ENCODE results near the gene MED26.

Gene MED26

DNA sequence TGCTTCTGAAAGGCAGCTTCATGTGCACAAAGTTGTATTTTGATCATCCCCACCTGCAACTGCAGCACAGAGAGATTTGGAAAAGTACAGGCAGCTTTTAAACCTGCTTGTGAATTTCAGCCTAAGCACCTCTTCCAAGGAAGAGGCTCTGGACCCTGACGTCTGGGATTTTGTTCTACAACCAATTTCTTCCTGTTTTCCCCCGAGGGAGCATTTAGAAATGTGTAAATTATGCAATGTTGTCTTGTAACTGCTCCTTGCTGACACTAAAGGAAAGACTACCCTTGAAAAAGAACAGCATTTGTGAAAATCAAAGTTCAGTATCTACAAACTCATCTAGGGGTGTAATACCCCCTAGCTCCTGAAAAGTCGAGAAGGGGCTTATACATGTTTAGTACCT, 15.4 kb downstream of the MED26 start:
- no peak for DNase-seq (ENCODE audit: low read depth)

GRCh38 chr19:16611121-16611520, 16.9 kb downstream of the MED26 start:
- DNase-seq (ENCODE audit: low read depth) = no peak

- DNase-seq (ENCODE audit: low read depth) = no peak
Observed at GRCh38 chr19:16609511-16610200, 18.3 kb downstream of the MED26 start.

DNA sequence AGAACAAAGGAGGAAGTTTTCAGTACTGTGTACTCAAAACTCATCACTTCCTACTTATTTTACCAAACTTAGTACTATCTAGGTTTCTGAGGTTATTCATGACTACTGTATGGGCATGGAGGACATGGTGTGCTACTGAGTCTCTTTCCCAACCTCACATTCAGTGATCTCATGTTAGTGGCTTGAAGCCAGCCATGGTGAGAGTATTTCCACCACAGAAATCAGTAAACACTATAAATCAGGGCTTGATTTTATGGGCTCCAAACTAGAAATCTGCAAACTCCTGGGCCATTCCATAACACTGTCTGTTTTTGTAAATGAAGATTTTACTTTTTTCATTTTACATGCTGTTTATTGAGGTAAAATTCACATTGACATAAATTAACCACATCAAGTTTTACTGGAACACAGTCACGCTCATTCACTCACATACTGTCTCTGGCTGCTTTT, 19.7 kb downstream of the MED26 start:
- DNase-seq (ENCODE audit: low read depth) = peak; percentile 94

- DNase-seq (ENCODE audit: low read depth) = no peak
Observed at GRCh38 chr19:16607819-16608218, 20.2 kb downstream of the MED26 start.

DNA sequence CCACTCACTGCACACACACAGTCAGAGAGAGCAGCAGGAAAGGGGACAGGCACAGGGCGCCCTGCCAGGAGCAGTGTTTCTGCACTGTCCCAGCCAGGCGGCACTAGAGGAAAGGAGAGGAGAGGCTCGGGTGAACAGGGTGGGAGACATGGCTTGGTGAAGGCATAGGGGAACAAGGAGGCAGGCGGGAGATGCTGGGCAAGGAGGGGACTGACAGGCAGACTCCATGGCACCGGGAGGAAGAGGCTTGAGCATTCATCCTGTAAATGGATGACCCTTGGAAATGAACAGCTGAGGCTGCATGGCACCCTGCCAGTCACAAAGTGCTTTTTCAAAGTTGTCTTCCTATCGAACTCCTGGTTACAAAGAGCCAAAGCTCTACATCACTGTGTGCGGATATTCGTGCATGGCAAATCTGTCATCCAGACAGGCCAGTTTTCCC, 22.4 kb downstream of the MED26 start:
- DNase-seq (ENCODE audit: low read depth) = no peak

- no peak for DNase-seq (ENCODE audit: low read depth)
Observed at GRCh38 chr19:16605115-16605514, 22.9 kb downstream of the MED26 start.

- DNase-seq (ENCODE audit: low read depth) = no peak
Observed at GRCh38 chr19:16604615-16605014, 23.4 kb downstream of the MED26 start.

DNA sequence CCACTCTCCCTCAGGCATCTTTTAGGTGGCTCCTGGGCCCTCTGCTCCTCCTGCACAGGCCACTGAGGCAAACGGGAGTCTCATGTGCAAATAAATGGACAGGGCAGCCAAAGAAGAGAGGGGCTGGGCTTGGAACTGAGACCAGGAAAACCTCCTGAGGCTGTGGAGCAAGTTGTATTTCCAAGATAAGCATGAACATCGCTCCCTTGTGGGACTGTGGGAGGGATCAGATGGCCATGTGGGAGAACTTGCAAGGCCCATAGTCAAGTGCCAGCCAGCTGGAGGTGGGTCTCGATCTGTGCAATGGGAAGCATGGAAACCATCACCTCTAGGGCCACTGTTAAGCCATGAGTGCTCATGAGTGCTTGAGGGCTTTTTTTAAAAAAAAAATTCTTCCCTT, 24.9 kb downstream of the MED26 start:
- DNase-seq (ENCODE audit: low read depth) = no peak

DNA sequence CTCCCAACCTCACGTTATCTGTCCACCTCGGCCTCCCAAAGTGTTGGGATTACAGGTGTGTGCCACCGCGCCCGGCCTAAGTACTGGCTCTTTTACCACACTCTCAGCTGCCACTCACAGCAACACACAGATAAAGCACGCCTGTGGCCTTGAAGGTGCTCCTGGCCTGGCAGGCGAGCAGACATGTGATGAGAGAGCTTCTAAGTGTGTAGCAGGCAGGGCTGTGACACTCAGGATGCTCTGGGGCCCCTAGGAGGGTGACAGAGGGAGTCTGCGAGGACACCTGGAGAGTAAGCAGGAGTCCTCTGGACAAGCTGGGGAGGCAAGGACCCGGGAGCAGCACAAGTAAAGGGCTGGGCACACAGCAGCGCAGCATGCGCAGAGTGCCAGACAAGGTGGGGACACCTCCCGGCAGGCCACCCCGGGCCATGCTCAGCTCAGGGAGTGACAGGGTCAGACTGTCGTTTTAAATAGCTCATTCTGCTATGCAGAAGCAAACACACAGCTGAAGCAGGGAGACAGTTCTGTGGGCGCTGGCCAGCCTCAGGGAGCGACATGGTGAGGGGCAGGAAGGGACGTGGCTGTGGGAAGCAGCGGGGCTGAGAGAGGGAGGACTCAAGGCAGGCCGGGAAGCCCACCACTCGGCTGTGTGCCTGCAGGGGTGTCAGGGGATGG, 26.5 kb downstream of the MED26 start:
- DNase-seq (ENCODE audit: low read depth) = no peak

DNA sequence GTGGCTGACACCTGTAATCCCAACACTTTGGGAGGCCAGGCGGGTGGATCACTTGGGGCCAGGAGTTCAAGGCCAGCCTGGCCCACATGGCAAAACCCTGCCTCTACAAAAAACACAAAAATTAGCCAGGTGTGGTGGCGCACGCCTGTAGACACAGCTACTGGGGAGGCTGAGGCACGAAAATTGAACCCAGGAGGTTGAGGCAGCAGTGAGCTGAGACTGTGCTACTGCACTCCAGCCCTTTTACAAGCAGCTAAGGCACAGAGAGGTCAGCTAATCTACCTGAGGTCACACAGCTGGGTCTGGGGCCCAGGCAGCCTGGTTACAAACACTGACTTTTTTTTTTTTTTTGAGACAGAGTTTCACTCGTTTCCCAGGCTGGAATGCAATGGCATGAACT, 27.2 kb downstream of the MED26 start:
- DNase-seq (ENCODE audit: low read depth) = no peak

DNA sequence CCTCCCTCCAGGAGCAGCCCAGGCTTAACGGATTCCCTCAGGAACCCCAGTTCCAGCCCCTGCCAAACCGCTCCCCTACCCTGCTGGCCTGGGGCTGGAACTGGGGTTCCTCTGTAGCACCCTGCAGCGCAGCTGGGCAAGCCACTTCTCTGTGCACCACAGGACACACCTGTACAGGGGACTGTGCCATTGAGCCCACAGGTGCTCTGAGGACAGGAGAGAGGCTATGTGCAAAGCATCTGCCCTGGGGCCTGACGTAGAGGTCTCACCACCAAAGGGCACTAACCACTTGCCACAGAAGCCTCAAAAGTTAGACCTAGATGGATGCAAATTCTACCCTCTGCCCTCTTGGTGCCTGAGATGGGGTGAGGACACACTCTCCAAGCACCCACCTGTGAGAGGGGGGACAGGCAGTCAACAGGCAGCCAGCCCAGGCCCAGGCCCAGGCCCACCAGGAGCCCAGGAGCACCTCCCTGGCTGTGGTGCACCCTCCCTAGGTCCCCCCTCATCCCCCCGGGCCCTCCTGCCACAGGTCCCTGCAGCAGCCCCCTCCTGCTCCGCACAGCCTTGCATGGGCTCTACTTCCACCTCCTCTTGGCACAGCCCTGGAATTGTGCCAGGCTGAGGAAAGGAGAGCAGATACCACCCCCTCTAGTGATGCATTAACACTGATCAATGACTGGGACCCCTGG, 28.2 kb downstream of the MED26 start:
- no peak for DNase-seq (ENCODE audit: low read depth)

DNA sequence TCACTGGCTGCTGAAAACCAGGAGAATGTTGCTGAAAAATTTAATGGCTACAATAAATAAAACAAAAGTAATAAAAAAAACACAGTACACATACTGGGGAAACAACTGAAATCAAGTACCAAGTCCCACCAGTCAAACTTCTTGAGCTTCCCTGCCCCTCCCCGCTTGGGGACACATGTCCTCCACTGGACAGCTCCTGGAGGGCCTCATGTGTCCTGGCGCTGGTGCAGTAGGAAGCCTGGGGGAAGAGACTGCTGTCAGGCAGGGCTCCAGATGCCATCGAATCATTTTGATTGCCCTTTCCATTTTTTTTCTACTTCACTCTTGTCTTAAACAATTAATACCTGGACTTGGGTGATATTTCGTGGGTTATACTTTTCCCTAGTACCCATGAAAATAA, 29.2 kb downstream of the MED26 start:
- no peak for DNase-seq (ENCODE audit: low read depth)

- DNase-seq (ENCODE audit: low read depth) = no peak
Observed at GRCh38 chr19:16596399-16596798, 31.6 kb downstream of the MED26 start.

DNA sequence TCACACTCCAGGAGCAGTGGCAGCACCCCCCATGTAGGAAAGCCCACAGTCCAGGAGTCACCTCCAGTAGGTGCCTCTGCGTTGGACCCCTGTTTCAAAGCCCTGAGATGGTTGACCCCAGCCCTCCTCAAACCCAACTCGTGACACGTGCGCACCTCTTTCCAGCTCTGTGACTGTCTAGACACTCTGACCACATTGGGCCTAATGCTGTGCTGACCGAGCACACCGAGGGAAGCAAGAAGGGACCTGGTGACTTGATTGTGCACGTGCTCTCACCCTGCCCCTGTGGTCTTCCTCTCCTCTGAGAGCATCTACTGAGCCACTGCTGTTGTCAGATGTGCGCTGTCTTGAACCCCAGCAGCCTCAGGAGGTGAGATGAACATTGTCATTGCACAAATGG, 32.9 kb downstream of the MED26 start:
- DNase-seq (ENCODE audit: low read depth) = no peak

DNA sequence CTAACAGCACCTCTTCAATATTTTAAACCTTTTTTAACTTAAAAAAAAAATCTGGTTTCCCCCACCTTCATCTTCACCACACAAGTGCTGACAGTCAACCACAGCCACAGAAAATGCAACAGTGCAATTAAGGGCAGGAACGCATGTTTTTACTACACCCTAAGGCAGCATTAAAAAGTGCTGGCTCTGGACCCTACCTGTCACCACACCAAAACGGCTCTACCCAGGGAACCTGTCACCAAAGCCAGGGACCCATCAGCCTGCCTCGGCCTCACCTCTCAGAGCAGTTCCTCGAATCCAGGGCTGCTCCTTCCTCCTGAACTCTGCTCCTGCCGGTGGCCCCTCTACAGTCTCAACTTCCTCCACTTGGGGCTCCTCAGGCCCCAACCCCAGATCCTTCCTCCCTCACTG, 33.3 kb downstream of the MED26 start:
- no peak for DNase-seq (ENCODE audit: low read depth)

DNA sequence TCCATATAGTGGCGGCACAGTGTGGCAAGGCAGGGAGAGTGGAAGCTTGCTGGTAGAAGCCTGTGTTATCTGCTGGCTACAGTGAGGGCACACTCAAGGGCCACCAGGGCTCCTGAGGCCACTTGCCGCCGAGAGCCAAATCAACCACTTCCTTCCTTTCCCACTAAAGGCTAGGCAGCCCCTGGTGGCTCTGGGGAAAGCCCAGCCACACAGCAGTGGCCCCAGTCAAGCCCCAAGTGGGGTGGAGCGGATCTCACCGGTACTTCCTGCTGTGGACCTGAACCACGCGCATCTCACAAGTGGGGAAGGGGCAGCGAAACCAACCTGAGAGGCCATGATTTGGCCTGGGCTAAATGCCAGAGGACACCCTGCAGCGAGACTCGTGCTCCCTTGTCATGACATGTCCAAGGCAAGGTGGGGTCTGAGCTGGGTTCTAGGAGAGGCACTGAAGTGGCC, 33.8 kb downstream of the MED26 start:
- DNase-seq (ENCODE audit: low read depth) = no peak

DNA sequence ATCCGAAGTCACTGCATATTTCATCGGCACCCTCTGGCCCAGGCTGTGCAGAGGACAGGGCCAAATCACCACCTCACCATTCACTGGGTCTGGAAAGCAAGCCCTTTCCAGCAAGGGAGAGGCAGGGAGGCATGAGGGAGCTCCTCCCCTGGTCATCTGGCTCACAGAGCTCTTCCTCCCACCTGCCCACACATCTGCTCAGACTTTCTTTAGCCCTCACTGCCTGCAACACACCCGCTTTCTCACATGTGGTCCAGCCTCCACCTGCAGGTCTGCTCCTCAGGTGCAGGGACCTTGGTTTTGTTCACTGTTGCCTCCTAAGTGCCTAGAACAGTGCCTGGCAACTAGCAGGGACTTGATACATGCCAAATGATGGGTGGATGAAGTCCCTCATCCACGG, 34.8 kb downstream of the MED26 start:
- no peak for DNase-seq (ENCODE audit: low read depth)

GRCh38 chr19:16591803-16592556, 36.0 kb downstream of the MED26 start:
- no peak for DNase-seq (ENCODE audit: low read depth)

GRCh38 chr19:16590876-16591802, 36.9 kb downstream of the MED26 start:
- DNase-seq (ENCODE audit: low read depth) = no peak

- no peak for DNase-seq (ENCODE audit: low read depth)
Observed at GRCh38 chr19:16589917-16590316, 38.1 kb downstream of the MED26 start.

Data from iris pigment epithelial cell (primary cell).